ENCODE results near the gene PTPRM.

Gene PTPRM

GRCh38 chr18:7567474-7568425 lies 634 bp downstream of the PTPRM start:
- peak; percentile 36 for DNase-seq

- no peak for DNase-seq
Measured at GRCh38 chr18:7568426-7568825, 1.3 kb downstream of the PTPRM start.

- no peak for DNase-seq
Measured at GRCh38 chr18:7571626-7572025, 4.5 kb downstream of the PTPRM start.

- no peak for DNase-seq
Measured at GRCh38 chr18:7572822-7573221, 5.7 kb downstream of the PTPRM start.

- DNase-seq, result no peak
Measured at GRCh38 chr18:7575465-7576028, 8.4 kb downstream of the PTPRM start.

- no peak for DNase-seq
Measured at GRCh38 chr18:7576077-7576476, 9.0 kb downstream of the PTPRM start.

- DNase-seq, result no peak
Measured at GRCh38 chr18:7576685-7577084, 9.6 kb downstream of the PTPRM start.

GRCh38 chr18:7577706-7578105 lies 10.6 kb downstream of the PTPRM start:
- no peak for DNase-seq

- DNase-seq, result no peak
Measured at GRCh38 chr18:7579176-7579917, 12.2 kb downstream of the PTPRM start.

GRCh38 chr18:7579918-7580542 lies 12.9 kb downstream of the PTPRM start:
- no peak for DNase-seq

- no peak for DNase-seq
Measured at GRCh38 chr18:7584646-7585275, 17.6 kb downstream of the PTPRM start.

GRCh38 chr18:7585276-7585670 lies 18.2 kb downstream of the PTPRM start:
- no peak for DNase-seq

GRCh38 chr18:7586379-7586778 lies 19.3 kb downstream of the PTPRM start:
- no peak for DNase-seq

- DNase-seq, result no peak
Measured at GRCh38 chr18:7590826-7591560, 23.9 kb downstream of the PTPRM start.

- DNase-seq, result no peak
Measured at GRCh38 chr18:7592305-7593071, 25.4 kb downstream of the PTPRM start.

- no peak for DNase-seq
Measured at GRCh38 chr18:7593218-7593819, 26.2 kb downstream of the PTPRM start.

- DNase-seq, result no peak
Measured at GRCh38 chr18:7596147-7596546, 29.0 kb downstream of the PTPRM start.

GRCh38 chr18:7597500-7597899 lies 30.4 kb downstream of the PTPRM start:
- DNase-seq, result no peak

- no peak for DNase-seq
Measured at GRCh38 chr18:7598167-7599047, 31.3 kb downstream of the PTPRM start.

GRCh38 chr18:7600036-7600435 lies 32.9 kb downstream of the PTPRM start:
- no peak for DNase-seq

Measured in NCI-H345 (cell line).